CD4-positive, alpha-beta memory T cell (primary cell): ENCODE measurements around the gene PSMA1. TPM values are rescaled to one million over a fixed set of nuclear protein-coding genes. Genes with fewer than 3 reads are reported as not detected.
"Not testable (repeated sequence)": the region's sequence is repeated elsewhere in the genome, so short reads cannot be mapped to it uniquely, and the experiment has no call there.

Experiments
- CTCF ChIA-PET: fragments of 350-600 bp; sonication (Branson Sonifier 250); formaldehyde crosslinking; loops from one replicate; lab custom pipeline; 2021; ENCODE audit warnings: inconsistent platforms; ENCODE audit not compliant: partially characterized antibody; lab: Charles Lee
- POLR2A ChIA-PET: fragments of 350-600 bp; sonication (Branson Sonifier 250); formaldehyde crosslinking; loops from one replicate; lab custom pipeline; 2021; ENCODE audit not compliant: partially characterized antibody; lab: Charles Lee
- DNase-seq, 5 donors: peaks; one replicate each; pipeline versions ENCODE4 v3.0.0 to v3.0.0-alpha.2; 2020 to 2022; ENCODE audit warnings: mixed read lengths in 1 of 5
- H3K27ac ChIP-seq: one replicate; pipeline ENCODE4 v1.7.0; 2013; ENCODE audit warnings: low read depth, low read length
- H3K27me3 ChIP-seq: 2 replicates; pipeline ENCODE4 v1.7.0; 2013; ENCODE audit warnings: mild to moderate bottlenecking, low read length, moderate library complexity; ENCODE audit not compliant: insufficient read depth
- H3K36me3 ChIP-seq: 2 replicates; pipeline ENCODE4 v1.7.0; 2013; ENCODE audit warnings: mild to moderate bottlenecking, low read length, moderate library complexity; ENCODE audit not compliant: insufficient read depth
- H3K4me1 ChIP-seq: 2 replicates; pipeline ENCODE4 v1.7.0; 2013; ENCODE audit warnings: mild to moderate bottlenecking, low read length, moderate library complexity; ENCODE audit not compliant: insufficient read depth
- H3K4me3 ChIP-seq, 2 donors: one replicate each; pipeline ENCODE4 v1.7.0; 2013; ENCODE audit warnings: low read length in 2 of 2, mild to moderate bottlenecking in 1 of 2
- H3K9me3 ChIP-seq, 2 donors: one replicate each; pipeline ENCODE4 v1.7.0; 2013; ENCODE audit warnings: low read length in 2 of 2, control low read depth in 1 of 2; ENCODE audit not compliant: control insufficient read depth in 1 of 2
- H3K27ac Mint-ChIP-seq, 7 donors: one replicate each; pipeline ENCODE4 v1.8.0; 2020 to 2021; ENCODE audit warnings: mixed read lengths in 7 of 7, mild to moderate bottlenecking in 6 of 7, inconsistent platforms in 3 of 7, moderate library complexity in 3 of 7
- H3K27me3 Mint-ChIP-seq, 2 donors: one replicate each; pipeline ENCODE4 v1.8.0; 2020 to 2021; ENCODE audit warnings: mixed read lengths in 2 of 2
- H3K36me3 Mint-ChIP-seq, 2 donors: one replicate each; pipeline ENCODE4 v1.8.0; 2020 to 2021; ENCODE audit warnings: mixed read lengths in 2 of 2, inconsistent platforms in 1 of 2, mild to moderate bottlenecking in 1 of 2
- H3K4me1 Mint-ChIP-seq, 4 donors: one replicate each; pipeline ENCODE4 v1.8.0; 2020 to 2021; ENCODE audit warnings: mixed read lengths in 4 of 4, mild to moderate bottlenecking in 1 of 4
- H3K4me3 Mint-ChIP-seq, 8 donors: one replicate each; pipeline ENCODE4 v1.8.0; 2020 to 2021; ENCODE audit warnings: mixed read lengths in 8 of 8, mild to moderate bottlenecking in 7 of 8, moderate library complexity in 6 of 8, inconsistent platforms in 3 of 8
- H3K9me3 Mint-ChIP-seq, 8 donors: one replicate each; pipeline ENCODE4 v1.8.0; 2020 to 2021; ENCODE audit warnings: mixed read lengths in 8 of 8, mild to moderate bottlenecking in 5 of 8, inconsistent platforms in 3 of 8, moderate library complexity in 1 of 8
- intact Hi-C: fragments of 100-400 bp; cut with micrococcal nuclease; formaldehyde crosslinking; loops from one replicate; pipeline ENCODE4 v1.15.1; 2023
- polyA plus RNA-seq, 2 donors: library from polyadenylated mRNA; unstranded; fragments of 300-500 nt; fragmentation: Illumina TruSeq; gene quantifications; one replicate each; pipeline ENCODE4 v1.2.3, GENCODE V29; 2021
- total RNA-seq, 2 experiments: library from RNA; stranded (reverse); gene quantifications; one replicate each; pipeline ENCODE4 v1.2.3, GENCODE V29; 2021

PSMA1 gene
- total RNA-seq (100 to 1,000 TPM in 1 of 2 experiments, 10 to 100 TPM in 1; 95.8 to 105 TPM), polyA plus RNA-seq (100 to 1,000 TPM; 157 to 243 TPM)

GRCh38 chr11:14519917-14520746 is at the start of gene PSMA1:
PSMA1 (minus strand) TSS chr11:14520386; CDS start chr11:14520299, 87 bp downstream.
- CTCF ChIA-PET: interaction anchor here (0.8 to 2.4 kb wide), 10 partner anchors 9 to 387 kb away, joined by 3 to 34 read pairs (median 4); partner anchors contain the start of genes COPB1 and CYP2R1
- Histone ChIP-seq H3K27ac (peak within 1 kb of the TSS; percentile 99), H3K36me3 (peaks cover 16% of the 10 kb centered on the region), H3K9me3 (no peaks in the 10 kb centered on the region), H3K27me3 (no peaks in the 10 kb centered on the region), H3K4me1 (peaks cover 27% of the 10 kb centered on the region), H3K4me3 (peak within 1 kb of the TSS; percentile 63 to 95)
- no peaks in the 10 kb centered on the region for H3K27me3 Mint-ChIP-seq
- intact Hi-C loops: loop anchor here (1.0 kb wide), 6 partner anchors 21 to 385 kb away; partner anchors contain the start of gene COPB1
- H3K4me3 Mint-ChIP-seq: peak within 1 kb of the TSS; percentile 93 to 99 (median 98)
- peaks cover 15 to 36% of the 10 kb centered on the region in 2 donors for H3K36me3 Mint-ChIP-seq
- peaks cover 17 to 41% (median 29%) of the 10 kb centered on the region in 4 donors for H3K4me1 Mint-ChIP-seq
- no peaks in the 10 kb centered on the region for H3K9me3 Mint-ChIP-seq
- peak within 1 kb of the TSS; percentile 95 to 98 (median 98) for H3K27ac Mint-ChIP-seq
- POLR2A ChIA-PET: interaction anchor here (0.8 to 3.3 kb wide), 20 partner anchors 10 to 853 kb away, joined by 3 to 37 read pairs (median 4); partner anchors contain the start of genes COPB1, CYP2R1 and PDE3B
- DNase-seq: peak; percentile 88 to 96 (median 91)

GRCh38 chr11:14569516-14569915 is 49.3 kb upstream of the PSMA1 start:
- H3K4me3 Mint-ChIP-seq: peak overlapping the region; percentile 5 to 77 (median 60)
- POLR2A ChIA-PET: interaction anchor here (0.9 to 8.2 kb wide), 6 partner anchors 10 to 196 kb away, joined by 3 to 89 read pairs (median 7); partner anchors contain the start of gene PDE3B

GRCh38 chr11:14567064-14567651 is 47.0 kb upstream of the PSMA1 start:
- Mint-ChIP-seq H3K27me3 (no peaks in the 10 kb centered on the region), H3K9me3 (peaks cover 0 to 48% (median 36%) of the 10 kb centered on the region in 8 donors), H3K4me1 (peaks cover 37 to 69% (median 56%) of the 10 kb centered on the region in 4 donors), H3K36me3 (peaks cover 31 to 53% of the 10 kb centered on the region in 2 donors), H3K4me3 (peak overlapping the region in 2 of 8 donors; percentile 5 to 8), H3K27ac (peak overlapping the region in 6 of 7 donors; percentile 37 to 89 (median 66))
- no peak for DNase-seq
- ChIA-PET CTCF (interaction anchor here (1.6 to 3.4 kb wide), 2 partner anchors 11 to 340 kb away, joined by 3 to 16 read pairs; no protein-coding TSS in a partner anchor), POLR2A (interaction anchor here (1.0 to 8.2 kb wide), 5 partner anchors 8 to 77 kb away, joined by 3 to 89 read pairs (median 5); partner anchors contain the start of gene PDE3B)
- intact Hi-C loops: no loop called here
- H3K27ac ChIP-seq: no peak overlapping the region
- no peak overlapping the region for H3K4me3 ChIP-seq
- no peaks in the 10 kb centered on the region for H3K36me3 ChIP-seq
- H3K4me1 ChIP-seq: peaks cover 53% of the 10 kb centered on the region
- no peaks in the 10 kb centered on the region for H3K27me3 ChIP-seq
- H3K9me3 ChIP-seq: no peaks in the 10 kb centered on the region

More at GRCh38 chr11:14569516-14569915, 49.3 kb upstream of the PSMA1 start:
- not testable (repeated sequence) for H3K27me3 Mint-ChIP-seq, H3K36me3 ChIP-seq, H3K27me3 ChIP-seq, H3K9me3 ChIP-seq, H3K27ac ChIP-seq
- peaks cover 53% of the 10 kb centered on the region for H3K4me1 ChIP-seq
- peak overlapping the region in 1 of 2 donors; percentile 13 for H3K4me3 ChIP-seq
- intact Hi-C loops: loop anchor here (1.0 to 2.0 kb wide), 2 partner anchors 9 to 15 kb away; no protein-coding TSS in a partner anchor
- peaks cover 51 to 69% of the 10 kb centered on the region in 2 donors for H3K36me3 Mint-ChIP-seq
- DNase-seq: peak; percentile 59 to 72 (median 64)
- H3K27ac Mint-ChIP-seq: peak overlapping the region; percentile 55 to 90 (median 85)
- H3K4me1 Mint-ChIP-seq: peaks cover 36 to 77% (median 53%) of the 10 kb centered on the region in 4 donors
- peaks cover 0 to 69% (median 56%) of the 10 kb centered on the region in 8 donors for H3K9me3 Mint-ChIP-seq
- CTCF ChIA-PET: interaction anchor here (0.8 to 2.3 kb wide), 2 partner anchors 9 to 338 kb away, joined by 4 to 12 read pairs; no protein-coding TSS in a partner anchor

GRCh38 chr11:14566331-14567063 is 46.3 kb upstream of the PSMA1 start:
- H3K27ac ChIP-seq: no peak overlapping the region

GRCh38 chr11:14565845-14566244 is 45.7 kb upstream of the PSMA1 start:
- Histone ChIP-seq H3K4me1 (peaks cover 60% of the 10 kb centered on the region), H3K9me3 (no peaks in the 10 kb centered on the region), H3K4me3 (no peak overlapping the region), H3K27me3 (no peaks in the 10 kb centered on the region), H3K27ac (no peak overlapping the region), H3K36me3 (no peaks in the 10 kb centered on the region)
- no peak for DNase-seq
- Mint-ChIP-seq H3K4me3 (peak overlapping the region in 1 of 8 donors; percentile 9), H3K27ac (peak overlapping the region in 3 of 7 donors; percentile 9 to 33 (median 15)), H3K4me1 (peaks cover 44 to 74% (median 60%) of the 10 kb centered on the region in 4 donors), H3K9me3 (peaks cover 0 to 37% (median 26%) of the 10 kb centered on the region in 8 donors), H3K36me3 (peaks cover 24 to 50% of the 10 kb centered on the region in 2 donors), H3K27me3 (no peaks in the 10 kb centered on the region)
- CTCF ChIA-PET: interaction anchor here (0.8 to 3.4 kb wide), 6 partner anchors 11 to 343 kb away, joined by 3 to 16 read pairs (median 4); no protein-coding TSS in a partner anchor
- intact Hi-C loops: no loop called here
- POLR2A ChIA-PET: interaction anchor here (1.1 to 8.2 kb wide), 3 partner anchors 8 to 29 kb away, joined by 3 to 89 read pairs (median 3); no protein-coding TSS in a partner anchor

More at GRCh38 chr11:14566331-14567063, 46.3 kb upstream of the PSMA1 start:
- H3K36me3 Mint-ChIP-seq: peaks cover 26 to 48% of the 10 kb centered on the region in 2 donors
- ChIA-PET CTCF (interaction anchor here (0.9 to 3.4 kb wide), 5 partner anchors 11 to 342 kb away, joined by 3 to 16 read pairs (median 4); no protein-coding TSS in a partner anchor), POLR2A (interaction anchor here (1.0 to 8.2 kb wide), 3 partner anchors 9 to 25 kb away, joined by 3 to 89 read pairs (median 3); no protein-coding TSS in a partner anchor)
- H3K4me3 Mint-ChIP-seq: peak overlapping the region in 3 of 8 donors; percentile 5 to 56 (median 8)
- Histone ChIP-seq H3K9me3 (no peaks in the 10 kb centered on the region), H3K4me3 (no peak overlapping the region), H3K36me3 (no peaks in the 10 kb centered on the region), H3K27me3 (no peaks in the 10 kb centered on the region), H3K4me1 (peaks cover 54% of the 10 kb centered on the region)
- intact Hi-C loops: no loop called here
- peak overlapping the region in 6 of 7 donors; percentile 37 to 89 (median 66) for H3K27ac Mint-ChIP-seq
- H3K4me1 Mint-ChIP-seq: peaks cover 40 to 72% (median 56%) of the 10 kb centered on the region in 4 donors
- no peaks in the 10 kb centered on the region for H3K27me3 Mint-ChIP-seq
- peaks cover 0 to 41% (median 30%) of the 10 kb centered on the region in 8 donors for H3K9me3 Mint-ChIP-seq
- no peak for DNase-seq
